ENCODE data around the gene SH3RF1.

The SH3RF1 gene

DNA sequence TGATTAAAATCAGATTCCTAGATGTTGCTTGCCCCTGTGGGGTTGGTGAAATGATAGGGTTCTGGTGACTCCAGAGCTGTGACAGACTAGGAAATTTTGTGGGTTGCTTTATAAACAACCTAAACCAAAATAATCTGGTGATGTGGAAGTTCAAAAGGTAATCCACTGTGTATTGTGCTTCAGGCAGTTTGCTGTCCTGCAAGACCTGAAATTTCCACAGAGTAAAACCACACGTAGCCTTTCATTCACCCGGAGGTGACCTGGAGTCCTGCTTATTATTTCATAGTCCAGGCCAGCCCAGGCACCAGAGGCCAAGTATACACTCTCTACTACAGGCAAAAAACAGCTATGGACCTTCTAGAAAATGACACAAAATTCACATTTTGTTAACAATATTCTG, 146.1 kb downstream of the SH3RF1 start:
- FAIRE-seq = no peak

DNA sequence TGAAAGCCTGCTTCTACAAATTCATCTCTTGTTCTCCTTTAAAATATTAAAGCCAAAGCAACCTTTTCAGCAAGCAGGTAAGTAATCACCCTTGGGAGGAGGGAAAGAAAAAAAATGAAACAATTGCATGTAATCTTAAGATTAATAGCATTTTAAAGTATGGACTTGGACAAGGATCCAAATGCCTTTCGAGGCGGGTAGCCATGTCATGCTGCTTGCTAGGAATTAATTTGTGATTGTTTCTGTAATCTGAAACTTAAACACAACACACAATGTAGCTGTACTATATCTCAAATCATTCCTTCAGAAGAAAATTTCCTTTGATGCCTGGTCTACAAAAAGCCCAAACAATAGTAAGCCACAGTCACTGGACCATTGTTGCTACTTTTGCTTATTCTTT, 148.3 kb downstream of the SH3RF1 start:
- FAIRE-seq = no peak

- FAIRE-seq = no peak
These were observed 148.8 kb downstream of the SH3RF1 start for GRCh38 chr4:169121861-169122382.

DNA sequence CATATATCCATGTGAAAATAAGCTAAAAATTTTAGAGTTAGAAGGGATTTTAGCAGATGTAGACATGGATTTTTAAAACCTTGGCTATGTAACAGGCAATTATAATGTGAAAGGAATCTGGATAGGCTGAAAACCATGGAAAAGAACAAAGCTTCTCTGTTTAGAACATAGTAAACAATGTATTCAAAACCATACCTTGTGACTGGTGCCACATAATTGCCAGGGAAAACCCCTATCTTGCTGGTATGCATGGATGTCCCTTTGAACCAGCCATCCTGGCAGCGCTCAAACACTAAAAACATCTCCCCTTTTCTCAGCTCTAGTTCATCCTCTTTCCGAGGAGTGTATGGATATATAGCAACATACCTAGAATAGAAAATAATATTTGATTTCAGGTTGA, 150.1 kb downstream of the SH3RF1 start:
- no peak for FAIRE-seq

- FAIRE-seq = no peak
These were observed 151.2 kb downstream of the SH3RF1 start for GRCh38 chr4:169119536-169119935.

DNA sequence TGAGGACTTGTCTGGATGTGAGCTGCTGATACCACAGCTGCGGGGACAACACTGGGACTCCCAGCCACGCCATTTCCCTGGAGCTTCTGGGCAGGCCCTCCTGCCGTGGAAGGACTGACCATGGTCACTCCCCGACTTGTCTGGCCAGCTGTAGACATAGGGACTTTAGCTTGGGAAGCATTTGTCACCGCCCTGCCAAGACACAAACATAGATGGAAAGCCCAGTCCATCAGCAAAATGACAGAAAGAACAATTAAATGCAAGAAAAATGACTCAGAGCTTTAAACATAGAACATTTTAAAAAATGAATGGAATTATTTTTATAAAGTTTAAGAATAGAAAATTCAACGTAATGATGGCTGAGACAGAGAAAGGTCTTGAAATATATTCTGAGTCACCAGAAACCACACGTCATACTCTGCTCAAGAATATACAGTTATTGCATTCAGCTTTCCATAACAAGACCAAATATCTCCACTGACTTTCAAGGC, 153.1 kb downstream of the SH3RF1 start:
- FAIRE-seq = no peak

DNA sequence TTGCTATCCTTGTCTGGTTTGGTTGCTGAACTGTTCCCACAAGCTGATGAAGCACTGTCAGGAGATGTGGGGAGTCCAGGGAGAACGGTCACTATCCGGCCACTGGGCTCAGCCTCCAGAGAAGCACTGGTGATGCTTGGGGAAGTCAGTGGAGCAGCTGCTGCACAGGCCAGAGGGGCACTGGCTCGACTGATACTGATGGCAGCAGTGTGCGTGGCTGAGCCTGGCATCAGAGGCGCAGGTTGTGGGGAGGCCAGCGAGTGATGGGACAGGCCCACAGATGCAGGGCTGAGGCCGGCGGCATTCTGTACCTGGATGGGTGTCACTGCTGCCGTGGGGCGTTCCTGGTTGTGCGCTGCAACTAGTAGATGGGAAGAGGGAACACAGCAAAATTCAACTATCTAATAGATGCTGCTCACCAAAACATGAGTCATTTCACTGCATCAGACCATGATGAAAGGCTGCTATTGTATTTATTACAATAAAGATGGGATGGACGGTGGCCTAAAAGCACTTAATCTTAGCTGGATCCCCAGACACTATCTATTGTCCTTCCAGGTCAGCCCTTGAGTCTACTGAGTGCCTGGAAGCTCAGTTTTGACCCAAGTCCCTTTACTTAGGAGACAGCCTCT, 154.4 kb downstream of the SH3RF1 start:
- no peak for FAIRE-seq

DNA sequence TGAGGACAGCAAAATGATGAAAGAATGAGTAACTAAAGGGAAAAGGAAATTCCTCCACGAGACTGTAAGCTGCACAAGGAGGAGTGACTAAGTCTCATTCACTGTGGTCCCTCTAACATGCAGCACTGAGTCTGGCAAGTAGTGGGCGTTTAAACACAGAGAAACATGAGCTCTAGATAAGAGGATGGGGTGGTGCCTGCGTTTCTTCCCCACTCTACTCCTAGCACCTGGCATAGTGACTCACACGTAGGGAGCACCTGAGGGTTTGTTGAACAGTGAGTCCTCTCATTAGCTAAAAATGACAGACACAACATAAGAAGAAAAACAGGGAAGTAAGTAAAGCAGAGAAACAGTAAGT, 154.9 kb downstream of the SH3RF1 start:
- no peak for FAIRE-seq

- no peak for FAIRE-seq
These were observed 155.4 kb downstream of the SH3RF1 start for GRCh38 chr4:169115144-169115896.

- FAIRE-seq = no peak
These were observed 156.3 kb downstream of the SH3RF1 start for GRCh38 chr4:169114341-169114974.

GRCh38 chr4:169110633-169111032, 160.1 kb downstream of the SH3RF1 start:
- no peak for FAIRE-seq

GRCh38 chr4:169109035-169109675, 161.6 kb downstream of the SH3RF1 start:
- FAIRE-seq = no peak

DNA sequence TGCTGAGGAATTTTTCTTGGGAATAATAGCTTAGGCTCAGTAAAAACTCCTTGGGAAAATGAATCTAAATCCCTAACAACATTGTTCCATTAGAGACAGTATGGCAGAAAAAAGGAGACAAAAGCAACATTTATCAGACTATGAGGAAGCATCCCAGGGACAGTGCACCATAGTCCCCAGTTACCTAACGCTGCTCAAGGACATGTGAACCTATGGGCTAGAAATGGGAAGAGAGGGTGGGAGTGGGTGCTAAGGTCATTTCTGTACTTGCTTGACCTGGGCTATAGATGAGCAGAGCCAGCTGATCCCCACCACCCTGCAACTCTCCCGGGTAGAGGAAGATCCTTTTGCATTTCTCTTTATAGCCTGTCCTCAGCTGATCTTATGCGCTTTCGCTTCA, 162.5 kb downstream of the SH3RF1 start:
- no peak for FAIRE-seq

- FAIRE-seq = no peak
These were observed 163.2 kb downstream of the SH3RF1 start for GRCh38 chr4:169107528-169107927.

- FAIRE-seq = no peak
These were observed 164.0 kb downstream of the SH3RF1 start for GRCh38 chr4:169106696-169107229.

GRCh38 chr4:169105620-169106019, 165.1 kb downstream of the SH3RF1 start:
- no peak for FAIRE-seq

GRCh38 chr4:169103966-169104412, 166.8 kb downstream of the SH3RF1 start:
- FAIRE-seq = no peak

DNA sequence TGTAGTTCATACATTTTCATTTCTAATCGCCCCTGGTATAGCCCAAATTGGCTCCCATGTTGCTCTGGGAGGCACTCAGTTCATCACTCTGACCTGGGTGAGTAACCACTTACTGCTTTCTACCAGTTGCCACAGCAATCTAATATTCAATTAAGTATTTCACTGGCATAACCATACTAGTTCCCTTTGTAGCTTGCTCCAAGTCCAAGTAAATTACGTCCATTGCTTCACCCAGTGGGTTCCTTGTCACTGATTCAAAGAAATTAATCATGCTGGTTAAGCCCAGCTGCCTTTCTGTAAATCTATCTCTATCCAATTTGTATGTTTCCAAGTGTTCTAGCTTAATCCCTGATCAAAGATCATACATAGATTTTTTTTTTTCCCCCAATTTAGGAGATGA, 168.7 kb downstream of the SH3RF1 start:
- FAIRE-seq = no peak

DNA sequence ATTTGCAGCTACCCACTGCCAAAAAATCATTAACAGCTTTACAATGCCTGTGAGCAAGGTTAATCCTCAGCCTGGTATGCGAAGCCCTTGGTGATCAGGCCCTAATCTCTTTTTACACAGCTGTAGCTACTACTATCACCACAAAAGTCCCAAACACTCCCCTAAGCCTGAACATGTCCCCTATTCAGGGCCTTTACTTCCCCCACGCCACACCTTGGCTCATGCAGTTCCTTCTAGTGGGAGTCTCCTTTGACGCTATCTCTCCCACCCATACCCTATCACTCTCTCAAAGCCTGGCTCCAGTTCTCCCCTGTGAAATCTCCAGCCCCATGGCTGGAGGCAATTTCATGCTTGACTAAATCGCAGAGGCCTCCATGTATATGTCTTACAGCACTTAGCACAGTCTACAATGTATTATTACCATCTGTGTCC, 170.1 kb downstream of the SH3RF1 start:
- FAIRE-seq = no peak

DNA sequence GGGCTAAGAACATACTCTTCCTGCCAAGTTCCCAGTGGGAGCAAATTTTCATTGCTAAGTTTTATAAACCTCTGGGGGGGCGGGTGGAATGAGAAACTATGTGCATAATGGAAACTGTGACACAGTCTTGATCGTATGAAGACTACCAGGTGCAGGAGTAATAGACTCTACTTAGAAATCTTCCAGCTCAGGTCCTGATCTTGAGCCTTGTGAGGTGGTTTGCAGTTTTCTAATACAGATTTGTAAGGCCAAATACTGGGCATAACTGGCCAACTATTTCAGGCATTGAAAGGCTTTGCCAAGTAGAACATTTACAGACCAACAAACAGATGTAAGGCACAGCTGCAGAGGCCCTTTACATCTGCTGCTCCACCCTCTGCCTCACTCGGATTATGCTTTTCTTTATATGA, 171.0 kb downstream of the SH3RF1 start:
- FAIRE-seq = no peak

- FAIRE-seq = no peak
These were observed 171.6 kb downstream of the SH3RF1 start for GRCh38 chr4:169098969-169099690.

DNA sequence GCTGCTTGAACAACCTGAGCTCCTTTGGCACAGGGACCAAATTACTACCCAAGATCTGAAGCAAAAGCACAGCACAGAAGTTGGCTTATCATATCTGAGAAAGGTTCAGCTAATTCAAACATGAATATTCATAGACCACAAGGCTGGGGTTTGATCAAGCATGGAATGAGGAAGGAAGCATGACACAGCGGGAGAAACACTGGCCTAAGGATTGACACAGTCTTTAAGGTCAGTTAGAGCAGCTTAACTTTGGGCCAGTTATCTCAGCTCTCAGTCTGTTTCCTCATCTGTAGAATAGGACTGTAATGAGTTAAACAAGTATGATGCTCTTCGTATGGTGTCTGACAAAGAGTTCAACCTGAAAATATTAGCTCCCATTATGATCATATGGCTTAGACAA, 172.2 kb downstream of the SH3RF1 start:
- FAIRE-seq = no peak
